Tibial nerve (tissue), 4 donors: Measurements from ENCODE around the gene NPS. TPM values are rescaled to one million over a fixed set of nuclear protein-coding genes. Genes with fewer than 3 reads are reported as not detected.

Experiments
- DNase-seq, 2 donors: peaks; one replicate each; pipeline ENCODE4 v3.0.0-alpha.2; 2019; ENCODE audit warnings: low spot score in 2 of 2
- H3K27ac ChIP-seq, 4 donors: fragments of 200-600 bp; sonication (generic) in 3 of 4; one replicate each; pipeline ENCODE4 v1.5.1; 2017 to 2019; ENCODE audit warnings: mild to moderate bottlenecking in 1 of 4
- H3K27me3 ChIP-seq, 2 donors: fragments of 200-600 bp; sonication (generic) in 1 of 2; one replicate each; pipeline versions ENCODE4 v1.5.1 to v1.6.0; 2017 to 2019
- H3K36me3 ChIP-seq, 3 donors: fragments of 200-600 bp; sonication (generic); one replicate each; pipeline ENCODE4 v1.5.1; 2018 to 2019
- H3K4me1 ChIP-seq, 4 donors: fragments of 200-600 bp; sonication (generic) in 3 of 4; one replicate each; pipeline ENCODE4 v1.5.1; 2017 to 2019
- H3K4me3 ChIP-seq, 4 donors: fragments of 200-600 bp; sonication (generic) in 3 of 4; one replicate each; pipeline ENCODE4 v1.5.1; 2017 to 2019; ENCODE audit warnings: mild to moderate bottlenecking in 1 of 4, moderate library complexity in 1 of 4
- H3K9me3 ChIP-seq, 4 donors: fragments of 200-600 bp; sonication (generic) in 3 of 4; one replicate each; pipeline ENCODE4 v1.5.1; 2017 to 2019
- EP300 ChIP-seq, 2 donors: sonication (generic); formaldehyde crosslinking; IDR thresholded peaks; one replicate each; pipeline ENCODE4 v1.6.1; 2017; ENCODE audit warnings: antibody characterized with exemption in 2 of 2, mild to moderate bottlenecking in 1 of 2
- POLR2A ChIP-seq, 2 donors: fragments of 450-650 bp; IDR thresholded peaks; one replicate each; pipeline ENCODE4 v1.6.1; 2017; ENCODE audit warnings: antibody characterized with exemption in 2 of 2, mild to moderate bottlenecking in 2 of 2, moderate library complexity in 2 of 2
- WGBS, 2 donors: methylation state at CpG; one replicate each; pipeline ENCODE4 v1.1.5; 2018; 5-methylcytosine and 5-hydroxymethylcytosine counted together
- total RNA-seq, 4 donors: library from RNA; depleted of rRNA; stranded (reverse); fragments of >200 nt; gene quantifications; one replicate each; pipeline ENCODE4 v1.1.0, GENCODE V29; 2016
- TF ChIP-seq, protein P1 (sequence below), 5 experiments: fragments of 200-600 bp in 3 of 5; fragments of 450-650 bp in 2 of 5; sonication (generic) in 3 of 5; IDR thresholded peaks; one replicate each; pipeline ENCODE4 v1.5.1; 2016 to 2019; ENCODE audit warnings: antibody characterized with exemption in 5 of 5, mild to moderate bottlenecking in 3 of 5, moderate library complexity in 2 of 5

The NPS gene
- total RNA-seq, 4 donors from 2014 or later: not detected

DNA sequence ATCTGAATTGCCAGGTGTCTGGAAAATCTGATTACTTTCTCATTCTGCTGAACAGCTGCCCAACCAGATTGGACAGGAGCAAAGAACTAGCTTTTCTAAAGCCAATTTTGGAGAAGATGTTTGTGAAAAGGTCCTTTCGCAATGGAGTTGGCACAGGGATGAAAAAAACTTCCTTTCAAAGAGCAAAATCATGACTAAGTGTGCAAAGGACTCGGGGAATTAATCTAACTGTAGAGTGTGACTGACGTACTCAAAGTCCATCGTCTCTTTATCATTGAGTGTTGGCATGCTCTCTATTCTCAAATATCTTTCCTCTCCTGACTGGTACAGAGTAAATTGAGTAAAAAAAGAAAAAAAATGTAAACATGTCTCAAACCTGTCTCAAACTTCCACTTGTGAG lies 3.3 kb downstream of the NPS start:
- DNase-seq: no peak
- WGBS, 2 donors: 76 to 83% methylated on average over 4 of the region's 4 CpGs
- TF ChIP-seq, protein P1, sequence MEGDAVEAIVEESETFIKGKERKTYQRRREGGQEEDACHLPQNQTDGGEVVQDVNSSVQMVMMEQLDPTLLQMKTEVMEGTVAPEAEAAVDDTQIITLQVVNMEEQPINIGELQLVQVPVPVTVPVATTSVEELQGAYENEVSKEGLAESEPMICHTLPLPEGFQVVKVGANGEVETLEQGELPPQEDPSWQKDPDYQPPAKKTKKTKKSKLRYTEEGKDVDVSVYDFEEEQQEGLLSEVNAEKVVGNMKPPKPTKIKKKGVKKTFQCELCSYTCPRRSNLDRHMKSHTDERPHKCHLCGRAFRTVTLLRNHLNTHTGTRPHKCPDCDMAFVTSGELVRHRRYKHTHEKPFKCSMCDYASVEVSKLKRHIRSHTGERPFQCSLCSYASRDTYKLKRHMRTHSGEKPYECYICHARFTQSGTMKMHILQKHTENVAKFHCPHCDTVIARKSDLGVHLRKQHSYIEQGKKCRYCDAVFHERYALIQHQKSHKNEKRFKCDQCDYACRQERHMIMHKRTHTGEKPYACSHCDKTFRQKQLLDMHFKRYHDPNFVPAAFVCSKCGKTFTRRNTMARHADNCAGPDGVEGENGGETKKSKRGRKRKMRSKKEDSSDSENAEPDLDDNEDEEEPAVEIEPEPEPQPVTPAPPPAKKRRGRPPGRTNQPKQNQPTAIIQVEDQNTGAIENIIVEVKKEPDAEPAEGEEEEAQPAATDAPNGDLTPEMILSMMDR (IDR thresholded peaks at IDR 0.05): no peak
- TF ChIP-seq EP300 (IDR thresholded peaks at IDR 0.05) (no peak), POLR2A (IDR thresholded peaks at IDR 0.05) (no peak)
- Histone ChIP-seq H3K27ac (no peak overlapping the region), H3K4me3 (no peak overlapping the region), H3K9me3 (no peaks in the 10 kb centered on the region), H3K36me3 (no peaks in the 10 kb centered on the region), H3K27me3 (no peaks in the 10 kb centered on the region), H3K4me1 (no peaks in the 10 kb centered on the region)

DNA sequence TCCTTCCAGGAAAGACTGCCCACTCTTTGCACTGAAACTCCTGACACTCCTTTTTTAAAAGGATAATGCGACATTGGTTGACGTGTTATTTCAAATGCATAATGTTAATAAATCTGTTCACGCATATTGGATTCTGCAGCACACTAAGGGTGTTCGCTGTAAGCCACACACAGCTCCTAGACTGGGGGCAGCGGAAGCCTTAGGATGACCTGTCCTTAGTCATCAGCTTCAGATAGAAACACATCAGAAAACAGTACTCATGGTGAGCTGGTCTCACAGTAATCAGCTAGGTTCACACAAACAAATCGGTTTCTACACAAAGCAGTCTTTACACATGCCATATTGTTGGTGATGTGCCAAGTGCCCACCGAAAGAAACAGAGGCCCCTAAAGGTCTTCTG lies 4.3 kb downstream of the NPS start:
- 80 to 81% methylated on average over 7 of the region's 7 CpGs for WGBS, 2 donors
- DNase-seq: no peak
- Histone ChIP-seq H3K4me1 (no peaks in the 10 kb centered on the region), H3K36me3 (no peaks in the 10 kb centered on the region), H3K27me3 (no peaks in the 10 kb centered on the region), H3K9me3 (no peaks in the 10 kb centered on the region), H3K4me3 (no peak overlapping the region), H3K27ac (no peak overlapping the region)
- TF ChIP-seq, protein P1 (IDR thresholded peaks at IDR 0.05): no peak
- TF ChIP-seq EP300 (IDR thresholded peaks at IDR 0.05) (no peak), POLR2A (IDR thresholded peaks at IDR 0.05) (no peak)

DNA sequence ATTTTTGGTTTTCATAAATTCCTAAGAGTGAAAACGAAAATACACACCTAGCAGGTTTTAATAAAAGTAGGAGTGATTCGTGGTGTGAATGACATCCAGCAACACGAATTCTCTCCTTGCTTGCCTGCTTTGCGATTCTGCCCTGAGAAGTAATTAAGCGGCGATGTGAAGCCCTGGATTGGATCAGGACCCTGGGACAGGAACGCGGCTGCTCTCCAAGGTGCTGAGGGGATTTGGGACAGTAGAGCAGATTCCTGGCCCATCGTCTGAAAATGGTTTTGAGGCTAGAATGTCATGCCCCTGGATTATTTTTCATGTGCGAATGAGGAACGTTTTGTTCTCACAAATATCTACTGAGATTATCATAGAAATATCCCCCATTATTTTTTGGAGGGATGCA lies 7.8 kb downstream of the NPS start:
- Histone ChIP-seq H3K4me1 (no peaks in the 10 kb centered on the region), H3K36me3 (no peaks in the 10 kb centered on the region), H3K27ac (no peak overlapping the region), H3K4me3 (no peak overlapping the region), H3K27me3 (no peaks in the 10 kb centered on the region), H3K9me3 (peaks cover 0 to 7% (median 0%) of the 10 kb centered on the region in 4 donors)
- WGBS, 2 donors: 4 to 5% methylated on average over 11 of the region's 11 CpGs
- DNase-seq: no peak
- TF ChIP-seq POLR2A (IDR thresholded peaks at IDR 0.05): no peak
- TF ChIP-seq, protein P1 (IDR thresholded peaks at IDR 0.05): no peak
- TF ChIP-seq EP300 (IDR thresholded peaks at IDR 0.05): no peak

DNA sequence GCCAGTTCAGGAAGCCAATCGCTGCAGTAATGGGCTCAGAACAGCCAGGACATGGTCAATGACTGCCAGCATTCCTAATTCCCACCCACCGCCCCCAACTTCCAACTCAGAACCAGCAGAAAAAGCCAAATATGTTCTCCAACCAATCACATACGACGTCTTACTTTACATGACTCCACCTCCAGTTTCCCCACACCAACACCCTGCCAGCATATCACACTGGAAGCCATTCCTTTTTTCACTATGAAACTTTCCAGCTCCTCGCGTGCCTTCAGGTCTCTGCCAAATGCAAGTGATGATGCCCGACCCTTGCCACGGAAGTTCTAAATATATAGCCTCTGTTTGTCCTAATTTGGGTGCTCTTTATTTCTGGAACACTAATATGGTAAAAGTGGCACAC lies 12.5 kb downstream of the NPS start:
- no peak for TF ChIP-seq EP300 (IDR thresholded peaks at IDR 0.05)
- Histone ChIP-seq H3K4me1 (no peaks in the 10 kb centered on the region), H3K9me3 (peaks cover 0 to 7% (median 0%) of the 10 kb centered on the region in 4 donors), H3K36me3 (no peaks in the 10 kb centered on the region), H3K27ac (no peak overlapping the region), H3K4me3 (no peak overlapping the region), H3K27me3 (no peaks in the 10 kb centered on the region)
- 64 to 74% methylated on average over 8 of the region's 8 CpGs for WGBS, 2 donors
- DNase-seq: no peak

DNA sequence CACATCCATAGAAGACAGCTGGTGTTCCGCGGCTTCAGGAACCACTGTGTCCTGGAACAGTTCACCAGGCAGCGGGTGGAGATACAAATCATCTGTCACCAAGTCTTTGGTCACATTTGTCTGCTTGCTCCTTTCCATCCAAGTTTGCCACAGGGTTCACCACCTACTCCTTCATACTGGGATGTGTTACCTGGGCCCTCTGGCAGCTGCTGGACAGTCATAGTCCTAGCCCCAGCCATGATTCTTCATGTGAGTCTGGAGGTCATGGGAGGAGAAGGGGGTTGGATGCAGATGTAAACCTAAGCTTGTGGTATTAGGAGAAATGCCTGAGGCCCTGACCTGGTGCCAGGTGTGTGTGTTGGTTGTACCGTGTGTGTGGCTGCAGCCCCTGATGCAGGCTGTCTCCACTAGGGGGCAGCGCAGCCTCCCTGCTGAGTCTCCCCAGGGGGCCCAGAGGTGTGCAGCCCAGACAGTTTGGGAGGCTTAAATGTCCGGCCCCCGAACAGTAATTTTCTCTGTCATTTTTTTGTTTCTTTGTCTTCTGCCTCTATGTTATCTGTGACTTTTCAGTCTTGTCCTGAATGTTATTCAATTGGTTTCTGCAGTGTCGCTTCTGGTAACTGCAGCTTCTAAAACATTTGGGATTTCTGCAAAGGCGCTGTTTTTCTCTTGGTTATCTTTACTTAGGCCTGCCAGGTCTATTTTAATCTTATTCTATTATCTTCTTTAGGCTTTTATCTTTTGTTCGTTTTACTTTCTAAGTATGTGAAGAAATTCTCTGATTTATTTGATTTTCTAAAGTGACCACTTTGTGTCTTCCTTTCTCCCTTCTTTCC lies 14.8 kb downstream of the NPS start:
- TF ChIP-seq, protein P1 (IDR thresholded peaks at IDR 0.05): peak in 3 of 5 experiments; percentile 12 to 27 (median 14)
- TF ChIP-seq POLR2A (IDR thresholded peaks at IDR 0.05): no peak
- Histone ChIP-seq H3K36me3 (no peaks in the 10 kb centered on the region), H3K27me3 (no peaks in the 10 kb centered on the region), H3K4me3 (no peak overlapping the region), H3K9me3 (peaks cover 0 to 5% (median 0%) of the 10 kb centered on the region in 4 donors), H3K27ac (no peak overlapping the region), H3K4me1 (no peaks in the 10 kb centered on the region)
- WGBS, 2 donors: 70 to 77% methylated on average over 10 of the region's 10 CpGs
- no peak for DNase-seq
